CD1c-positive myeloid dendritic cell (primary cell): ENCODE data around the gene ZNF77.
"Not testable (repeated sequence)": the region's sequence is repeated elsewhere in the genome, so short reads cannot be mapped to it uniquely, and the experiment has no call there.

ENCODE experiments used
- DNase-seq: peaks from one replicate; pipeline ENCODE4 v3.0.0-alpha.2; 2016; ENCODE audit errors: extremely low spot score

ZNF77 gene

DNA sequence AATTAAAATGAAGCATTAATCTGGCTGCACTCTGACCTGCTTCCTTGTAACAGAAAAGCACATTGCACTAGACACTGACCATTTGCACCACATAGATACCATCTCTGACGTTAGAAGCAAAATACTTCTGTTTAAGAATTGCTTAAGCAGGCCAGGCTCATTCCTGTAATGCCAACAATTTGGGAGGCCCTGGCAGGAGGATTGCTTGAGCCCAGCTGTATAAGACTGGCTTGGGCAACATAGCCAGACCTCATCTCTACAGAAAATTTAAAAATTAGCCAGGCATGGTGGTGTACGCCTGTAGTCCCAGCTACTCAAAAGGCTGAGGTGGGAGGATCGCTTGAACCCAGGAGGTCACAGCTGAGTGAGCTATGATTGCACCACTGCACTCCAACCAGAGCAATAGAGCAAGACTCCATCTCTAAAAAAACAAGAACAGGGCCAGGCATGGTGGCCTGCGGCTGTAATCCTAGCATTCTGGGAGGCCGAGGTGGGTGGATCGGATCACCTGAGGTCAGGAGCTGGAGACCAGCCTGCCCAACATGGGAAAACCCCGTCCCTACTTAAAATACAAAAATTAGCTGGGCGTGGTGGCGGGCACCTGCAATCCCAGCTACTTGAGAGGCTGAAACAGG, 25.5 kb upstream of the ZNF77 start:
- no peak for DNase-seq

DNA sequence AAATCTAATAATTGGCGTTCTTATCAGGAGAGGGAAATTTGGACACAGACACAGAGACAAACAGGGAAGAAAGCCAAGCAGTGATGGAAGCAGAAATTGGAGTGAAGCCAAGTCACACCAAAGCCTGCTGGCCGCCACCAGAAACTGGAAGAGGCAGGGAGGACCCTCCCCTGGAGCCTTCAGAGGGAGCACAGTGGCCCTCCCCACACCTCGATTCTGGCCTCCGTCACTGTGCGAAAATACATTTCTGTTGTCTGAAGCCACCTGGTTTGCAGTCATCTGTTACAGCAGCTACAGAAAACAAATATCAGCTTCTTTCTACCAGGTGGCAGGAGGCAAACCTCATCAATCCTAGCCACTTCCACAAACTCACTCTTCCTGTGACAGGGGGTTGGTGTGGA, 24.3 kb upstream of the ZNF77 start:
- DNase-seq = no peak

DNA sequence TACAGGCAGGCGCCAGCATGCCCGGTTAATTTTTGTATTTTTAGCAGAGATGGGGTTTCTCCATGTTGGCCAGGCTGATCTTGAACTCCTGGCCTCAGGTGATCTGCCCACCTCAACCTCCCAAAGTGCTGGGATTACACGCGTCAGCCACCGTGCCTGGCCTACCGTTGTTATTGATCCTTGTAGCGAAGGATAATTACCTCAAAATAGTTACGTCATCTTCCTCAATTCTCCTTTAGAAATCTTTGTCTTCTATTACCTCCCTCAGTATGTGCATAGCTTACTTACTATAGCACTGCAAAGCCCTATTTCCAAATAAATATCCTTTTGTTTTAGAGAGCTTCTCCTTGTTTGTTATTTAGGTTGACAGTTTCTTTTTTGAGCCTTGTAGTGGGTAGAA, 23.2 kb upstream of the ZNF77 start:
- no peak for DNase-seq

DNA sequence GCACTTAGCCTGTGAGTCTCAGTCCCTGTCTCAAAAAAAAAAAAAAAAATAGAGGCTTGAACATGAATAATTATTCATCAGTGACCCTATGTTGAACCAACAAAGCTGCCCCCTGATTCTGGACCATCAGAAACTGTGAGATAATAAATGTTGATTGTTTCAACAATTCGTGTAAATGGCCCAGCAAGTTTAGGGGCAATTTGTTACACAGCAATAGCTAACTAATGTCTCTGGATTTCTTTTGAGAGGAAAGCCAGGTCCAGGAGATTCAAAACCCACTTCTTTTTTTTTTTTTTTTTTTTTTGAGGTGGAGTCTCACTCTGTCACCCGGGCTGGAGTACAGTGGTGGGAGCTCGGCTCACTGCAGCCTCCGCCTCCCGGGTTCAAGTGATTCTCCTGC, 20.1 kb upstream of the ZNF77 start:
- DNase-seq = no peak

DNA sequence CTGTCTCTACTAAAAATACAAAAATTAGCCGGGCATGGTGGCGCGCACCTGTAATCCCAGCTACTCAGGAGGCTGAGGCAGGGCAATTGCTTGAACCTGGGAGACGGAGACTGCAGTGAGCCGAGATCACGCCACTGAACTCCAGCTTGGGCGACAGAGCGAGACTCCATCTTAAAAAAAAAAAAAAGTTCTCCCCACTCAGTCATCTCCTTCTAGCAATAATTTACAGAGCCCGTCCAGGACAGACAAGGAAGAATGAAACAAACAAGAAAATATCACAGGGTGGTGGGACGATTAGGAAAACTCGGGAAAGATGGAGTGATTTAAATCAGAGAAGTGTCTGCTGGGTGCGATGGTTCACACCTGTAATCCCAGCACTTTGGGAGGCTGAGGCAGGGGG, 18.9 kb upstream of the ZNF77 start:
- DNase-seq = not testable (repeated sequence)

DNA sequence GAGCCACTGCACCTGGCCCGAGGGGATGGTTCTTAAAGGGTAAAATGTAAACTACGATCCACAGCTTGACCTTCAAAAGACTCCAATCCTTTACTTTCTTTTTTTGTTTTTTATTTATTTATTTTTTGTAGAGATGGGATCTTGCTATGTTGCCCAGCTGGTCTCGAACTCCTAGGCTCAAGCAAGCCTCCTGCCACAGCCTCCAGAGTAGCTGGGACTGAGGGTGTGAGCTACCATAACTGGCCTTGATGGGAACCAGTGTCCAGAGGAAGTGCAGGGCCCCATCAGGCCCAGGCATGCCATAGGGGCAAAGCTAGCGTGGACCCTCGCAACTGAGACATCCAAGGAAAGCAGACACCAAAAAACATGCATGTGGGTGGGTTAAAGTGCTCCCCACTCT, 18.4 kb upstream of the ZNF77 start:
- DNase-seq = no peak

DNA sequence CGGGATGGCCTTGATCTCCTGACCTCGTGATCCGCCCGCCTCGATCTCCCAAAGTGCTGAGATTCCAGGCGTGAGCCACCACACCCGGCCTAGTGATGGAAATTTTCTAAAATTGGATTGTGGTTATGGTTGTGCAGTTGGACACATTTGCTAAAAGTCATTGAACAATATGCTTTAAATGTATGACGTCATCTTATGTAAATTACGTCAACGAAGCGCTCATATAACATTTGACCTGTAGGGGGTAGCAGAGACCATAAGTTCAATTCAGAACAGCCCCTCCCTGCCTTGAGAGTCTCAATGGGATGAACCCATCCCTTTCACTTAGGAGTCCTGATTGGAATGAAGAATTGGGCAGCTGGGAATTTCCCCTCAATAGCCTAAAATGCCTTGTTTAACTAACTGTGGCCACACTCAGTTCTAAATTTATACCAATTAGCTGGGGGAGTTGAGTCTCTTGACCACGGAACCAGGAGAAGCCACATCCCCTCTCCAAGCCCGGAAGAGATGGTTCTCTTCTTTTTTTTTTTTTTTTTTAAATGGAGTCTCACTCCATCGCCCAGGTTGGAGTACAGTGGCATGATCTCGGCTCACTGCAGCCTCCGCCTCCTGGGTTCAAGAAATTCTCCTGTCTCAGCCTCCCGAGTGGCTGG, 17.4 kb upstream of the ZNF77 start:
- DNase-seq = peak; percentile 91

DNA sequence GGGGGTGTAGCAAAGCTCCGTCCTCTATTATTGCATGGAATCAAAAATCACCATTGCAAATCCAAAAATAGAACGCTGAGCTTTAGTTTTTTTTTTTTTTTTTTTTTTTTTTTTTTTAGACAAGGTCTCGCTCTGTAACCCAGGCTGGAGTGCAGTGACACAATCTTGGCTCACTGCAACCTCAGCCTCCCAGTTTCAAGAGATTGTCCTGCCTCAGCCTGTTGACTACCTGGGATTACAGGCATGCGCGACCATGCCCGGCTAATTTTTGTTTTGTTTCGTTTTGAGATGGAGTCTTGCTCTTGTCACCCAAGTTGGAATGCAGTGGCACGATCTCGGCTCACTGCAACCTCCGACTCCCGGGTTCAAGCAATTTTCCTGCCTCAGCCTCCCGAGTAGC, 15.3 kb upstream of the ZNF77 start:
- DNase-seq = no peak

DNA sequence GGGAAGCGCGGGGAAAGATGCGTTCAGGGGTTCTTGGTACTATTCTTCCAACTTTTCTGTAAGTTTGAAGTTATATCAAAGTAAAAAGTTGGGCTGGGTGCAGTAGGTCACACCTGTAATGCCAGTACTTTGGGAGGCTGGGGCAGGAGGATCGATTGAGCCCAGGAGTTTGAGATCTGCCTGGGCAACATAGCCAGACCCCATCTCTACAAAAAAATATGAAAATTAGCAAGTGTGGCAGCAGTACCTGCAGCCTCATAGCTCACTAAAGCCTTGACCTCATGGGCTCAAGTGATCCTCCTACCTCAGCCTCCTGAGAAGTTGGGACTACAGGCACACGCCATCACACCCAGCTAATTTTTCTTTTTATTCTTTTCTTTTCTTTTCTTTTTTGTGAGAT, 12.4 kb upstream of the ZNF77 start:
- DNase-seq = no peak

DNA sequence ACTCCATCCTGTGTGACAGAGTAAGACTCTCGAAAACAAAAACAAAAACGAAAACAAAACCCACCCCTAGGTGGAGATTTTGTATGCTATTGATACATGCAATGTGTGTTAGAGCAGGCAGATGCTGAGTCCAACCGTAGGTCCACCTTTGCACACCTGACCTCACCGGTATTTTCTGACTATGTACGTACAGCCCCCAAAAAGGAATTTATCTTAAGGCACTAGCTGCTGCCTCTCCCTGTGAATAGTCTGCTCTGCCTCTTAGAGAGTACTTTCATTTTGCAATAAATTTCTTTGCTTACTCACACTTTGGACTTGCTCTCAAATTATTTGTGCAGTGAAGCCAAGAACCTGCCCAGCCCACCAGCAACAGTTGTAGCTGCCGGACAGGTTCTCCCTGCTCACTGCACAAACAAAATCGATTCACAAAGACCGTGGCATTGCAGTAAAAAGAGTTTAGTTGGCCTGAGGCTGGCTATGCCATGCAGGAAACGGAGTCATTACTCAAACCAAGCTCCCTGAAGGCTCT, 8.2 kb upstream of the ZNF77 start:
- no peak for DNase-seq

DNA sequence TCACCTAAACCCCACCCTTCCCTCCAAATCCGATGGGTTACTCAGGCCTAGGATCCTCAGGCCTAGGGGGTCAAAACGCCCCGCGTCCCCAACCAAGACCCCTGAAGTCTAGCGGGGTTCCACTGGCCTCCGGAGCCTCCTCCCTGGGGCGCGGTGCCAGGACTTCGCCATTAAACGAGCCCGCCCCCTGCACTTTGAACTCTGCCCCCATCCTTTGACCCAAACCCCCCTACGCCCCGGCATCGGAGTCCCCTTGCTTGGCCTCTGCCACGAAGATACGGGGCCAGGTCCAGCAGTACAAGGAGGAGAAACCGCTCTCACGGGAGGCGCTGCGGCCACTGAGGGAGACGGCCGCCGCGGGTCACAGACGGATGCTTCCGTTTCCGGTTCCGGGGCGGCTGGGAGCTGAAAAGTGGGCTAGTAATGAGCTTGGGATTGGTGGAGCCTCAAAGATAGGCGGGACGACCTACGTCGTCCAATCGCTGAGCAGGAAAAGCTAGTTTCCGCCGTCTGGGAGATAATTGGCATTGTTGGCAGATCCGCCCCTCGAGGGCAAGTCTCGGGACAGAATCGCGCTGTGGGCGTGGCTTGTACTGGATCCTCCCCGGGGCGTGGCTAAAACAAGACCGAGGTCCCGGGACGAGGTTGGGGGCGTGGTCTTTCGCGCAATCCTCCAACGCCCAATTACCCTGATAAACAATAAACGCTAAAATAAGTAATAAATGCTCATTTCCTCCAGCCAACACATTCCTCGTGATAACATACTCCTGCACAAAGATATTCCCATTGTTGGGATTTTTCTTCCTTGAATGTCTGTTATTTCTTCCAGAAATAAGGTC, 5.7 kb upstream of the ZNF77 start:
- DNase-seq = peak; percentile 100

DNA sequence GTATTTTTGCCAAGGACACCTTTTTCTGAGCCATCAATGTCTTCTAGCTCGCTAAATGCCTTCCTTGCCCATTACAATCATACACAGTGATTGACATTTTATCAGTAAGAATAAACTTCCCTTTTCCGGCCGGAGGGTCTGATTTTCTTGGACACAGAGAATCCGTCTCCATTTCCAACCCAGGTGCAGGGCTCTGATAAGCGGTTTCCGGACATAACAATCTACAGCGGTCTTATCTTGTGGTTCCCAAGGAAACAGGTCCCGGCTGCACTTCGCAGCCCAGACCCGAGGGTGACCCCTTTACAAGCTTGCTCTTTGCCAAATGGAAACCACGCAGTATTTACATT, 5.1 kb upstream of the ZNF77 start:
- DNase-seq = peak; percentile 17

DNA sequence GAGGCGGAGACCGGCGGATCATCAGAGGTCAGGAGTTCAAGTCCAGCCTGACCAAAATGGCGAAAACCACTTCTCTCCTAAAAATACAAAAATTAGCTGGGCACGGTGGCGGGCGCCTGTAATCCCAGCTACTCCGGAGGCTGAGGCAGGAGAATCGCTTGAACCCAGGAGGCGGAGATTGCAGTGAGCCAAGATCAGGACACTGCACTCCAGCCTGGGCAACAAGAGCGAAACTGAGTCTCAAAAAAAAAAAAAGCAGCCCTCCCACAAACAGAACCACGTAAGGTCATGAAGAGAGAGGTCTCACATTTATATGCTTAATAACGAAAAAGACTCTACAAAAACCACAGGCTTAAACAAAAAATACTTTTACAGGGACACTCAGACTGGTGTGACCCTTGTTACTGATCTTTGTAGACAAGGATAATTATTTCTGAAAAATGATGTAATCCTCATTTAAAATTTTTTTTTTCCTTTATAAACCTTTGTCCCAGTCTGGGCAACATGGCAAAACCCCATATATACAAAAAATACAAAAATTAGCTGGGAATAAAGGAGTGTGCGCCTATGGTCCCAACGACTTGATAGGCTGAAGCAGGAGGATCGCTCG, 909 bp upstream of the ZNF77 start:
- DNase-seq = no peak

DNA sequence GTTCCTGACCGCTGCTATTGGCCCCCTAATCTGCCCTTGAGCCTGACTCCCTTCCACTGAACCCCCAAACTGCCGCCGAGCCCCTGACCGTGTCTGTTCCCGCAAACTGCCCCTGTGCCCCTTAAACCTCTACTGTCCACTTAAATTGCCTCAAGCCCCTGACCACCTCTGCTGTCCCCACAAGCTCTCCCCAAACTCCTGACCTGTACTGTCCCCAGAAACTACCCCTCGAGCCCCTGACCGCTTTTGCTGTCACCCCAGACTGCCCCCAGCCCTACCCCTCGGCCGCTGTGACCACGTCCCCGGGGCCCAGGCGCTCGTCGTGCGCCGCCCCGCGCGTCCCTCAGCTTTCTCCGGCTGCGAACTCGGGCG, 382 bp downstream of the ZNF77 start:
- DNase-seq = no peak

DNA sequence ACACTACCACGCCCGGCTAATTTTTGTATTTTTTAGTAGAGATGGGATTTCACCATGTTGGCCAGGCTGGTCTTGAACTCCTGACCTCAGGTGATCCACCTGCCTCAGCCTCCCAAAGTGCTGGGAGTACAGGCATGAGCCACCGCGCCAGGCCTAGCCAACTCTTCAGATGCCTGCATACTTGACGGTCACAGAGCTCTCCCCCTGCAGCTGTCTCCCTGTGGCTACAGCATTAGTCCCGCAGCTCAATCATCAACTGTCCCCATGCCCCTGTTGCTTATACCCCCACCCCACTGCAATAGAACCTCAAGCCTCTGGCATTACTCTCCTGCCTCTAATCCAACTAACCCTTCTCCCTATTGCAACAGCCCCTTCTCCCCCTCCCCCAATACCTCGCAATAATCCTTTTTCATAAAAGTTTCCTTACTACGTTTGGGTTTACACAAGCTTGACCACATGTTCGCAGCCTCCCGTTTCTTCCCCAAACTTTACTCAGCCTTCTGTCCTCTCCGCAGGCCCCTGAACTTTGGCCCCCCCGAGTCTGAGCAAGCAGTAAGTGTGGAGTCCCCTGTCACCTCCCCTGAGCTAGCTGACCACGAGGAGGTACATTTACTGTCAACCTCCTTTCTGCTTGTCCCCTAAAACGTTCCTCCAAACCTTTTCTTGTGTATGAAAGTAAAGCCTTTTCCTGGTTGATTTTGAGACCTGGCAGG, 1.7 kb downstream of the ZNF77 start:
- no peak for DNase-seq

DNA sequence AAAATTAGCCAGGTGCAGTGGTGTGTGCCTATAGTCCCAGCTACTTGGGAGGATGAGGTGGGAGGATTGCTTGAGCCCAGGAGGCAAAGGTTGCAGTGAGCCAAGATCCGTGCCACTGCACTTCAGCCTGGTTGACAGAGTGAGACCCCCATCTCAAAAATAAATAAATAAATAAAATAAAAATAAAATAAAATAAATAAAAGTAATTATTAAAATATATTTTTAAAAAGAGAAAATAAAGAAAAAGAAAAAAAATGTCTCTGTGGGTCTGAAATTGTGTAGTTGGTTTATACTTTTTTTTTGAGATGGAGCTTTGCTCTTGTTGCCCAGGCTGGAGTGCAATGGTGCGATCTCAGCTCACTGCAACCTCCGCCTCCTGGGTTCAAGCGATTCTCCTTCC, 8.9 kb downstream of the ZNF77 start:
- DNase-seq = not testable (repeated sequence)

DNA sequence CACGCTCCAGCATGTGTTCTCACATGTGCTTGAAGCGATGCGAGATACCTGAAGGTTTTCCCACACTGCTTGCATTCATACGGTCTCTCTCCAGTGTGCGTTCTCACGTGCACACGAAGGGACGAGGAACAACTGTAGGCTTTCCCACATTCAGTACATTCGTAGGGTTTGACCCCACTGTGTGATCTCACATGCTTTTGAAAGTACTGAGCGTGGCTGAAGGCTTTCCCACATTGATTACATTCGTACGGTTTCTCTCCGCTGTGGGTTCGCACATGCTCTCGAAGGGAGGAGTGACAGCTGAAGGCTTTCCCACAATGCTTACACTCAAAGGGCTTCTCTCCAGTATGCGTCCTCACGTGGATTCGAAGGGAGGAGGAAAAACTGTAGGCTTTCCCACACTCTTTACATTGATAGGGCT, 11.3 kb downstream of the ZNF77 start:
- DNase-seq = no peak

DNA sequence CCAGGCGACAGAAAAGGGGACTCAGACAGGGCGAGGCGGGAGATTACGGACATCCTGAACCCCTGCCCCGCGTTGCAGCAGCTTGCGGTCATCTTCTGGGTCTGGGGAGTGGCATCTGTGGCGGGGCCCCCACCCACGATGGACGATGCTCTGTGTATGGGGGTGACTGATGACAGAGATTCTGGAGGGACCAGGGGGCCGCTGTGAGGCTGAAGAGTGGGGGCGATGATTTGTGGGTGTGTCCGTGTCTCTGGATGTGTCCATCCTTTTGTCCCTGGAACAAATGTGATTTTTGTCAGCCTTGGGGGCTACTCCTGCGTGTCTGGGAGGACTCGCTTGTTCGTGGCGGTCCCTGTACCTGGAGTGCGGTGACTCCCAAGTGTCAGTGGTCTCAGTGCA, 17.7 kb downstream of the ZNF77 start:
- DNase-seq = no peak

DNA sequence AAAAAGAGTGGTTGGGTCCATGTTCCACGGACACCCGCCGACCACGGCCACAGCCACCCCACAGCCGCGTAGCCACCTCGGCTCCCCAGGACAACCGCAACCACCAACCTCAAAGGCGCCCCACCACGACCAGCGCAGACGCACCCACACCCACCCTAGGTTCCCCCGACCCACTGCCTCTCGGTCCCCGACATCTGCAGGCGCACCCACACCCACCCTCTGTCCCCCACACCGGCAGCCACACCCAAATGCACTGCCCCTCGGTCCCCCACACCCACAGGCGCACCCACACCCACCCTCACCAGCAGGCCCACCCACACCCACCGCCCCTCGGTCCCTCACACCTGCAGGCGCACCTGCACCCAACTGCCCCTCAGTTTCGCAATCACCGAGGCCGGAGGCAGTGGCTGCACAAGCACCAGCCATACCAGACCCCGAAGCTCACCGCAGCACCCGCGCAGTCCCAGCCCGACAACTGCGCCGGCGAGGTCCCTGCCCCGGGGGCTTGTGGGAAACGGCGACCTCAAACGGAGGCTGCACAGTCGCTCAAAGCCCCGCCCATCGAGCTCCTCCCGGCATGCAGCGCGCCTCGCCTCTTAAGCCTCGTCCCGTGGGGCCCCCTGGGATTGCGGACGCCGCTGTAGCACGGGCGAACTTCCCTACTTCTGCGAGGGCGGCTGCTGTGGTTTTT, 18.3 kb downstream of the ZNF77 start:
- no peak for DNase-seq

DNA sequence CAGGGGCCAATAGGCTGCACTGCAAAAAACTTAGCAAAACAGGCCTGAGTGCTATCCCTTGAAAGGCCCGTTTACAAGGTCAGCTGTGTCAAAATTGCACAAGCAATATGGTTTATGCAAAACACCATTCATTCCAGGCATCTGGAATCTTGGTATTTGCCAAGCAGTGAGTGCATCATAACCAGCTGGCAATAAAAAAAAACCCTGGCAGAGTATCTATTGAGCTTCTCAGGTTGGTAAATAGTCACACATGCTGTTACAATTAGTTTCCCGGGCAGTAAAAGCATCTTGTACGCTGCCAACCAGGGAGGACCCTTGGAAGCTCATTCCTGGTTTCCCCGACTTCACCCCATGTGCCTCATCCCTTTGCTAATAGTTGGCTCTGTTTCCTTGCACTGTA, 21.3 kb downstream of the ZNF77 start:
- DNase-seq = no peak

DNA sequence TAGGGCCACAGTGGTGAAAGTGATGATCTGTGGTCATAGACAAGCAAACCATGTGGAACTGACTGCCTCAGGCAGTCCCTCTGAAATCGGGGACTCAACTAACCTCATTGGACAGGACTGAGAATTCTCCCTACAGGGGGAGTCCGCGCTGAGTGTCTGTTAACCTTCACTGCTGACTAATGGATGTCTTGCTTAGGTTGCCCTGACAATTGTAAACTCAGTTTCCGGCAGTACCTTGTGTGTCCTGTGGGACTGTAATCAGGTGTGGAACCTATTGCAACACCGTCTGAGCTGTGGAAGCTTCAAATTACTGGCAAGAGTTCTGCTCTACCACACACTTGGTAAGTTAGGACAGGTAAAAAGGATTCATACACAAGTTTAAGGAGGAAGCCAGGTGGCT, 21.8 kb downstream of the ZNF77 start:
- no peak for DNase-seq
